GM18499 (cell line): ENCODE results near the gene DRAM2.
"Not testable (repeated sequence)": the region's sequence is repeated elsewhere in the genome, so short reads cannot be mapped to it uniquely, and the experiment has no call there.

Experiments
- ATAC-seq: cut with Tn5 transposase; IDR thresholded peaks from one replicate; pipeline ENCODE4 v1.9.1; 2021; ENCODE audit warnings: moderate number of reproducible peaks; ENCODE audit not compliant: insufficient read depth, unreplicated experiment

DRAM2 gene

DNA sequence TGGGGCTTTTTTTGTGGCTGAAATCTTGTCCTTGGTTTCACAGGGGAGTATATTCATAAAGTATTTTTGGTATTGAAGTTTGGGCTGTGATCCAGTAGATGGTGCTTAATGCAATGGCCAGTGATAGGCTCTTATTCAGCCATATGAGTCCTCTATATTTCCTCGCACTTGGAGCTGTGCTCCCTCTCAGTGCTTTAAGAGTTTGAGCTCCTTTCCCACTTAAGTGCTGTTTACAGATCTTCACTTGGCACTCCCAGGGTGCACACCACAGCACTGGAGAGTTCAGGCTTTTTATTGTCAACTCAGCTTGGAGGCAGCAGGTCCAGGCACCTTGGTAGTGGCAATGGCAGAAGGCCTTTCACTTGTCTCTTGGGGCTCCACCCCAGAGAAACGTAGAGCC is 54.9 kb downstream of the DRAM2 start:
- no peak for ATAC-seq

DNA sequence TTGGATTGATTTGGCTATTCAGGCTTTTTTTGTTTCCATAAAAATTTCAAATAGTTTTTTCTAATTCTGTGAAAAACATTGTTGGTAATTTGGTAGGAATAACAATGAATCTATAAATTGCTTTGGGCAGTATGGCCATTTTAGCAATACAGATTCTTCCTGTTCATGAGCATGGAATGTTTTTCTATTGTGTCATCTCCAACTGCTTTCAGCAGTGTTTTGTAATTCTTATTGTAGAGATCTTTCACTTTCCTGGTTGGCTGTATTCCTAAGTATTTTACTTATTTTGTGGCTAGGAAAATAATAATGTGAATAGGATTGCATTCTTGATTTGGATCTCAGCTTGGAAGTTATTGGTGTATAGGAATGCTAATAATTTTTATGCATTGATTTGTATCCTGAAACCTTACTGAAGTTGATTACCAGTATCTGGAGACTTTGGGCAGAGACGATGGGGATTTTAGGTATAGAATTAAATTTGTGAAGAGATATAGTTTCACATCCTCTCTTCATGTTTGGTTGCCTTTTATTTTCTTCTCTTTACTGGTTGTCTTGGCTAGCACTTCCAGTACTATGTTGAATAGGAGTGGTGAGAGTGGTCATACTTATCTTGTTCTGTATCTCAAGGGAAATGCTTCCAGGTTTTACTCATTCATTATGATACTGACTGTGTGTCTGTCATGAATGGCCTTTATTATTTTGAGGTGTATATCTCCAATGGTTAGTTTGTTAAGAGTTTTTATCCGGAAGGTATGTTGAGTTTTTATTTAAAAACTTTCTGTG is 57.3 kb downstream of the DRAM2 start:
- ATAC-seq: no peak

DNA sequence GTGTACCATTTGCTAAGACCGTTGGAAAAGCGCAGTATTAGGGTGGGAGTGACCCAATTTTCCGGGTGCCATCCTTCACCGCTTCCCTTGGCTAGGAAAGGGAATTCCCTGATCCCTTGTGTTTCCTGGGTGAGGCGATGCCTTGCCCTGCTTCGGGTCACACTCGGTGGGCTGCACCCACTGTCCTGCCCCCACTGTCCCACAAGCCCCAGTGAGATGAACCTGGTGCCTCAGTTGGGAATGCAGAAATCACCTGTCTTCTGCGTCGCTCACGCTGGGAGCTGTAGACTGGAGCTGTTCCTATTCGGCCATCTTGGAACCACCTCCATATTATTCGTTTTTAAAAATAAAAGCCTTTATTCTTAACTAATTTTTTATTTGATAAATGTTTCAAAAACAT is 60.6 kb downstream of the DRAM2 start:
- ATAC-seq: not testable (repeated sequence)

DNA sequence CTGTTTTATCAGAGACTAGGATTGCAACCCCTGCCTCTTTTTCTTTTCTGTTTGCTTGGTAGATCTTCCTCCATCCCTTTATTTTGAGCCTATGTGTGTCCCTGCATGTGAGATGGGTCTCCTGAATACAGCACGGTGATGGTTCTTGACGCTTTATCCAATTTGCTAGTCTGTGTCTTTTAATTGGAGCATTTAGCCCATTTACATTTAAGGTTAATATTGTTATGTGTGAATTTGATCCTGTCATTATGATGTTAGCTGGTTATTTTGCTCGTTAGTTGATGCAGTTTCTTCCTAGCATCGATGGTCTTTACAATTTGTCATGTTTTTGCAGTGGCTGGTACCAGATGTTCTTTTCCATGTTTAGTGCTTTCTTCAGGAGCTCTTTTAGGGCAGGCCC is 62.6 kb downstream of the DRAM2 start:
- ATAC-seq: not testable (repeated sequence)
